ENCODE results near the gene OR1J2.

OR1J2 gene

GRCh38 chr9:122551371-122551770 lies 40.8 kb downstream of the OR1J2 start:
- DNase-seq (ENCODE audit: low read depth, low spot score) = no peak

- DNase-seq (ENCODE audit: low read depth, low spot score) = no peak
Observed at GRCh38 chr9:122552812-122553211, 42.2 kb downstream of the OR1J2 start, which contains the start of gene OR1N2. TSS of gene OR1N2 (plus strand) at chr9:122553112. CDS start at chr9:122553212, 100 bp downstream.

Data from iPS DF 19.7 (cell line).